Hepatocyte (in vitro differentiated cells): Measurements from ENCODE around the gene SLAMF1.

Source experiments
- CTCF ChIP-seq: fragments of 200-600 bp; sonication (generic); IDR thresholded peaks from 2 replicates; pipeline ENCODE4 v1.5.1; 2016; ENCODE audit warnings: antibody characterized with exemption, mild to moderate bottlenecking; ENCODE audit not compliant: poor library complexity
- EZH2 ChIP-seq: fragments of 200-600 bp; sonication (generic); IDR thresholded peaks from 2 replicates; pipeline ENCODE4 v1.6.1; 2016; ENCODE audit warnings: antibody characterized with exemption, mild to moderate bottlenecking, borderline replicate concordance

GRCh38 chr1:160581961-160582360 is 64.9 kb downstream of the SLAMF1 start:
- TF ChIP-seq CTCF (no peak), EZH2 (no peak)
